B cell (primary cell): Measurements from ENCODE around the gene ERN1.

ENCODE experiments used
- EZH2 ChIP-seq: IDR thresholded peaks from 2 replicates; pipeline ENCODE4 v1.6.1; 2012; ENCODE audit warnings: borderline replicate concordance, low read depth, mild to moderate bottlenecking, moderate library complexity, low read length; ENCODE audit not compliant: insufficient read depth, poor library complexity, severe bottlenecking
- TF ChIP-seq, protein P1 (sequence below): fragments of 200-600 bp; IDR thresholded peaks from one replicate; pipeline ENCODE4 v1.8.0; 2022; ENCODE audit warnings: antibody characterized with exemption, mild to moderate bottlenecking

DNA sequence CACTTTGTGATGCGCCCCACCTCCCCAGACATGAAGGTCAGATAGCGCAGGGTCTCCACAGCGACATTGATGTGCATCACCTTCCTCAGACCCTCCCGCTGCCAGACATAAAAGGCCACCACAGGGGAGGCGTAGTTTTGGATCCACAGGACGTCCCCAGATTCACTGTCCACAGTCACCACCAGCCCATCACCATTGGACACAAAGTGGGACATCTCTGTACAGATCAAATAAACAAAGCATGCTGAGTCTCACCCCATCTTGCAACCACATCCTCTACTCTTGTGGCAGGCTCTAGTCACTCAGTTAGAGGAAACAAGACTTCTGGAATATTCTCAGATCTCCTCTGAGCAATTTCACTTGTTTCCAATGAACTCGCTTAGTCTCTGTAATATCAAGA is 63.2 kb downstream of the ERN1 start:
- TF ChIP-seq, protein P1, sequence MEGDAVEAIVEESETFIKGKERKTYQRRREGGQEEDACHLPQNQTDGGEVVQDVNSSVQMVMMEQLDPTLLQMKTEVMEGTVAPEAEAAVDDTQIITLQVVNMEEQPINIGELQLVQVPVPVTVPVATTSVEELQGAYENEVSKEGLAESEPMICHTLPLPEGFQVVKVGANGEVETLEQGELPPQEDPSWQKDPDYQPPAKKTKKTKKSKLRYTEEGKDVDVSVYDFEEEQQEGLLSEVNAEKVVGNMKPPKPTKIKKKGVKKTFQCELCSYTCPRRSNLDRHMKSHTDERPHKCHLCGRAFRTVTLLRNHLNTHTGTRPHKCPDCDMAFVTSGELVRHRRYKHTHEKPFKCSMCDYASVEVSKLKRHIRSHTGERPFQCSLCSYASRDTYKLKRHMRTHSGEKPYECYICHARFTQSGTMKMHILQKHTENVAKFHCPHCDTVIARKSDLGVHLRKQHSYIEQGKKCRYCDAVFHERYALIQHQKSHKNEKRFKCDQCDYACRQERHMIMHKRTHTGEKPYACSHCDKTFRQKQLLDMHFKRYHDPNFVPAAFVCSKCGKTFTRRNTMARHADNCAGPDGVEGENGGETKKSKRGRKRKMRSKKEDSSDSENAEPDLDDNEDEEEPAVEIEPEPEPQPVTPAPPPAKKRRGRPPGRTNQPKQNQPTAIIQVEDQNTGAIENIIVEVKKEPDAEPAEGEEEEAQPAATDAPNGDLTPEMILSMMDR: no peak
- no peak for TF ChIP-seq EZH2
